HG02870 (cell line): ENCODE results near the gene GFPT2.
"Not testable (repeated sequence)": the region's sequence is repeated elsewhere in the genome, so short reads cannot be mapped to it uniquely, and the experiment has no call there.

Experiments
- ATAC-seq: cut with Tn5 transposase; IDR thresholded peaks from one replicate; pipeline ENCODE4 v1.9.1; 2021; ENCODE audit warnings: mild to moderate bottlenecking, moderate library complexity; ENCODE audit not compliant: unreplicated experiment

The GFPT2 gene

GRCh38 chr5:180311216-180311615 is 41.9 kb downstream of the GFPT2 start:
- ATAC-seq: no peak

GRCh38 chr5:180306796-180307195 is 46.3 kb downstream of the GFPT2 start:
- no peak for ATAC-seq

- ATAC-seq: no peak
These were observed 47.7 kb downstream of the GFPT2 start for GRCh38 chr5:180305481-180305880.

GRCh38 chr5:180304431-180305375 is 48.4 kb downstream of the GFPT2 start:
- no peak for ATAC-seq

GRCh38 chr5:180304016-180304292 is 49.2 kb downstream of the GFPT2 start:
- no peak for ATAC-seq

GRCh38 chr5:180303226-180304015 is 49.7 kb downstream of the GFPT2 start:
- no peak for ATAC-seq

GRCh38 chr5:180302256-180302655 is 50.9 kb downstream of the GFPT2 start:
- ATAC-seq: no peak

GRCh38 chr5:180301253-180301652 is 51.9 kb downstream of the GFPT2 start:
- no peak for ATAC-seq

GRCh38 chr5:180299526-180299925 is 53.6 kb downstream of the GFPT2 start:
- ATAC-seq: no peak

- not testable (repeated sequence) for ATAC-seq
These were observed 54.1 kb downstream of the GFPT2 start for GRCh38 chr5:180299014-180299413.

- no peak for ATAC-seq
These were observed 55.4 kb downstream of the GFPT2 start for GRCh38 chr5:180297587-180298282.

- ATAC-seq: no peak
These were observed 56.4 kb downstream of the GFPT2 start for GRCh38 chr5:180296771-180297170.

GRCh38 chr5:180294913-180295555 is 58.1 kb downstream of the GFPT2 start:
- ATAC-seq: no peak

- no peak for ATAC-seq
These were observed 58.7 kb downstream of the GFPT2 start for GRCh38 chr5:180294411-180294810.

GRCh38 chr5:180291943-180292831 is 60.9 kb downstream of the GFPT2 start, which contains the start of gene MAPK9:
MAPK9 (minus strand) TSS chr5:180292083; CDS start chr5:180280561, 11,522 bp downstream.
- ATAC-seq: peak; percentile 71

- peak; percentile 27 for ATAC-seq
These were observed 61.7 kb downstream of the GFPT2 start for GRCh38 chr5:180291234-180291940.

GRCh38 chr5:180290568-180291233 is 62.4 kb downstream of the GFPT2 start:
- no peak for ATAC-seq

- no peak for ATAC-seq
These were observed 63.2 kb downstream of the GFPT2 start for GRCh38 chr5:180289966-180290365.

GRCh38 chr5:180289433-180289832 is 63.7 kb downstream of the GFPT2 start:
- no peak for ATAC-seq
